Liver (tissue), 9 donors: ENCODE data around the gene FBN3. TPM values are rescaled to one million over a fixed set of nuclear protein-coding genes. Genes with fewer than 3 reads are reported as not detected.

Source experiments
- DNase-seq: peaks from one replicate; pipeline ENCODE4 v3.0.0-alpha.2; 2017; ENCODE audit warnings: low spot score
- H3K27ac ChIP-seq, 2 donors: one replicate each; pipeline ENCODE4 v1.7.0; 2013; ENCODE audit warnings: inconsistent platforms in 2 of 2, low read length in 2 of 2, control low read depth in 1 of 2, low read depth in 1 of 2, mild to moderate bottlenecking in 1 of 2
- H3K27me3 ChIP-seq, 4 donors: one replicate each; pipeline versions ENCODE4 v1.6.1 to v1.7.0; 2013; ENCODE audit warnings: low read length in 3 of 4, inconsistent platforms in 1 of 4, mild to moderate bottlenecking in 1 of 4, moderate library complexity in 1 of 4; ENCODE audit not compliant: control insufficient read depth in 4 of 4, insufficient read depth in 4 of 4
- H3K36me3 ChIP-seq, 4 donors: one replicate each; pipeline versions ENCODE4 v1.6.1 to v1.7.0; 2013; ENCODE audit warnings: low read length in 3 of 4, mild to moderate bottlenecking in 3 of 4, low read depth in 1 of 4, moderate library complexity in 1 of 4; ENCODE audit not compliant: control insufficient read depth in 4 of 4, insufficient read depth in 3 of 4
- H3K4me1 ChIP-seq, 4 donors: one replicate each; pipeline versions ENCODE4 v1.6.1 to v1.7.0; 2013; ENCODE audit warnings: low read length in 3 of 4, mild to moderate bottlenecking in 3 of 4, moderate library complexity in 1 of 4; ENCODE audit not compliant: control insufficient read depth in 4 of 4, insufficient read depth in 4 of 4
- H3K4me3 ChIP-seq, 3 donors: one replicate each; pipeline versions ENCODE4 v1.6.1 to v1.7.0; 2013; ENCODE audit warnings: low read length in 3 of 3, control low read depth in 1 of 3, low read depth in 1 of 3, mild to moderate bottlenecking in 1 of 3
- H3K9ac ChIP-seq, 2 donors: one replicate each; pipeline ENCODE4 v1.7.0; 2013; ENCODE audit warnings: low read length in 2 of 2, mild to moderate bottlenecking in 2 of 2, moderate library complexity in 2 of 2, control low read depth in 1 of 2, low read depth in 1 of 2
- H3K9me3 ChIP-seq, 4 donors: one replicate each; pipeline versions ENCODE4 v1.6.1 to v1.7.0; 2013; ENCODE audit warnings: low read length in 3 of 4; ENCODE audit not compliant: control insufficient read depth in 4 of 4
- ATF3 ChIP-seq: IDR thresholded peaks from 2 replicates; pipeline ENCODE4 v1.6.1; 2016; ENCODE audit warnings: antibody characterized with exemption
- CTCF ChIP-seq: fragments of 150-350 bp; IDR thresholded peaks from 2 replicates; pipeline ENCODE4 v1.5.1; 2017; ENCODE audit warnings: improper control_type of control experiment, low read depth, low read length; ENCODE audit not compliant: missing input control
- FOXA1 ChIP-seq: IDR thresholded peaks from 2 replicates; pipeline ENCODE4 v1.6.1; 2016; ENCODE audit warnings: antibody characterized with exemption
- FOXA2 ChIP-seq: IDR thresholded peaks from 2 replicates; pipeline ENCODE4 v1.6.1; 2016; ENCODE audit warnings: antibody characterized with exemption
- HNF4A ChIP-seq, 2 donors: conservative IDR thresholded peaks; 2 replicates each; pipeline ENCODE4 v1.6.1; 2016; ENCODE audit warnings: antibody characterized with exemption in 2 of 2, mild to moderate bottlenecking in 2 of 2
- HNF4G ChIP-seq: IDR thresholded peaks from 2 replicates; pipeline ENCODE4 v1.6.1; 2016; ENCODE audit warnings: antibody characterized with exemption
- JUND ChIP-seq, 2 donors: IDR thresholded peaks; 2 replicates each; pipeline ENCODE4 v1.6.1; 2016; ENCODE audit warnings: antibody characterized with exemption in 2 of 2
- MAX ChIP-seq: IDR thresholded peaks from 2 replicates; pipeline ENCODE4 v1.6.1; 2016; ENCODE audit warnings: antibody characterized with exemption
- NR2F2 ChIP-seq: IDR thresholded peaks from 2 replicates; pipeline ENCODE4 v1.6.1; 2016; ENCODE audit warnings: antibody characterized with exemption
- RAD21 ChIP-seq, 2 donors: IDR thresholded peaks; 2 replicates each; pipeline ENCODE4 v1.6.1; 2016; ENCODE audit warnings: antibody characterized with exemption in 2 of 2, mild to moderate bottlenecking in 2 of 2
- REST ChIP-seq: IDR thresholded peaks from 2 replicates; pipeline ENCODE4 v1.6.1; 2016; ENCODE audit warnings: antibody characterized with exemption, mild to moderate bottlenecking
- TAF1 ChIP-seq: conservative IDR thresholded peaks from 2 replicates; pipeline ENCODE4 v1.6.1; 2016; ENCODE audit warnings: antibody characterized with exemption, mild to moderate bottlenecking
- YY1 ChIP-seq: IDR thresholded peaks from 2 replicates; pipeline ENCODE4 v1.6.1; 2016; ENCODE audit warnings: antibody characterized with exemption, mild to moderate bottlenecking
- ZBTB33 ChIP-seq: IDR thresholded peaks from 2 replicates; pipeline ENCODE4 v1.6.1; 2016; ENCODE audit warnings: antibody characterized with exemption
- WGBS: extraction: QIAGEN DNeasy Blood & Tissue Kit; methylation state at CpG from one replicate; pipeline ENCODE4 v1.1.7; 2013; 5-methylcytosine and 5-hydroxymethylcytosine counted together
- polyA plus RNA-seq, 2 donors: library from polyadenylated mRNA; stranded (reverse) in 1 of 2; unstranded in 1 of 2; fragments of 200-250 nt in 1 of 2; fragments of >200 nt in 1 of 2; fragmentation: Nextera tagmentation in 1 of 2; extraction: Ambion mirVana in 1 of 2; gene quantifications; one replicate each; pipeline versions ENCODE4 v1.2.1 to v1.2.3, GENCODE V29; 2013 to 2015
- total RNA-seq, 2 donors: library from RNA; depleted of rRNA; stranded (reverse); fragments of >200 nt; gene quantifications; one replicate each; pipeline ENCODE4 v1.2.3, GENCODE V29; 2014
- donor health status: healthy.
- donor health status: healthy.
- donor health status: healthy.
- donor health status: healthy.
- donor health status: healthy.

The FBN3 gene
- total and polyA plus RNA-seq, 4 donors = under 0.01 to 0.61 (median 0.08) TPM; not detected in 1

GRCh38 chr19:8074501-8074900, 74.9 kb downstream of the FBN3 start:
- DNase-seq = no peak
- Histone ChIP-seq H3K9me3 (peaks cover 0 to 9% (median 7%) of the 10 kb centered on the region in 4 donors), H3K27ac (no peak overlapping the region), H3K4me3 (no peak overlapping the region), H3K9ac (no peak overlapping the region), H3K27me3 (no peaks in the 10 kb centered on the region), H3K4me1 (no peaks in the 10 kb centered on the region), H3K36me3 (no peaks in the 10 kb centered on the region)
- TF ChIP-seq NR2F2 = no peak
- TF ChIP-seq HNF4G = no peak
- TF ChIP-seq ATF3 = no peak
- no peak for TF ChIP-seq RAD21 (IDR thresholded peaks at IDR 0.05)
- no peak for TF ChIP-seq YY1
- no peak for TF ChIP-seq MAX
- no peak for TF ChIP-seq REST
- no peak for TF ChIP-seq JUND (IDR thresholded peaks at IDR 0.05)
- no peak for TF ChIP-seq TAF1
- 95% methylated on average over 1 of the region's 1 CpG for WGBS

- WGBS = 91% methylated on average over 15 of the region's 15 CpGs
- DNase-seq = no peak
These were observed 77.5 kb downstream of the FBN3 start for GRCh38 chr19:8071912-8072311.

More at GRCh38 chr19:8071912-8072311, 77.5 kb downstream of the FBN3 start:
- H3K4me3 ChIP-seq = no peak overlapping the region
- no peak overlapping the region for H3K27ac ChIP-seq
- no peaks in the 10 kb centered on the region for H3K36me3 ChIP-seq
- H3K9me3 ChIP-seq = peaks cover 4 to 13% (median 9%) of the 10 kb centered on the region in 4 donors
- no peaks in the 10 kb centered on the region for H3K4me1 ChIP-seq
- no peaks in the 10 kb centered on the region for H3K27me3 ChIP-seq
- no peak overlapping the region for H3K9ac ChIP-seq
- no peak for TF ChIP-seq FOXA2
- no peak for TF ChIP-seq HNF4G
- TF ChIP-seq HNF4A (conservative IDR thresholded peaks at IDR 0.05) = no peak
- TF ChIP-seq MAX = no peak
- no peak for TF ChIP-seq ATF3
- TF ChIP-seq ZBTB33 = no peak
- TF ChIP-seq CTCF = no peak
- TF ChIP-seq TAF1 = no peak
- TF ChIP-seq JUND (IDR thresholded peaks at IDR 0.05) = no peak
- no peak for TF ChIP-seq FOXA1
- TF ChIP-seq REST = no peak
- TF ChIP-seq NR2F2 = no peak
- TF ChIP-seq YY1 = no peak
